ENCODE measurements around the gene MAGI3. TPM values are rescaled to one million over a fixed set of nuclear protein-coding genes. Genes with fewer than 3 reads are reported as not detected.
"Not testable (repeated sequence)": the region's sequence is repeated elsewhere in the genome, so short reads cannot be mapped to it uniquely, and the experiment has no call there.

Gene MAGI3
- total RNA-seq, 1 donor from 2014 or later, result 4.6 TPM

DNA sequence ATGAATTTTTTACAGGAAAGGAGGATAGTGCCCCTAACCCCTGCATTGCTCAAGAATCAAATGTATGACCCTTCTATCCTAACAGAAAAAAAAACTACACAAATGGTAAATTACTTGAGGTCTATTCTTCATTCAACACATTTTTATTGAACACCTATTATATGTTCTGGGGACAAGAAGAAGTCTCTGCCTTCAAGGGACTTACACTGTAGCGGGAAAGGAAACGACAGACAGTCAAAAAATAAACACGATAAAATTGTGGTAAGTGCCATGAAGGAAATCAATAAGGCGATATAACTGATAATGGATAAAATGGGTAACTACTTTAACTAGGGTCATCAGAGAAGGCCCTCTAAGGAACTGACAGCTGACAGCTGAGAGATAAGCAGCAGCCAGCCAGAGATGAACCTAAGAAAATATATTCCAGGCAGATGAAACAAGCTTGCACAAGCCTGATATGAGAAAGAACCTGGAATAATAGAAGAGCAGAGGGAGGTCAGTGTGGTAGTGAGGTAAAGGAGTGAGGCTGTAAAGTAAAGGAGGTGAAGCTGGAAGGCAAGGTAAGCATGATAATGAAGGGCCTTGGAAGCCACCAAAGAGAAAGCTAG is 302.6 kb downstream of the MAGI3 start:
- no peak for ATAC-seq
- intact Hi-C loops (cut with DNase I), result no loop called here
- no peak for DNase-seq (ENCODE audit: missing footprints)

DNA sequence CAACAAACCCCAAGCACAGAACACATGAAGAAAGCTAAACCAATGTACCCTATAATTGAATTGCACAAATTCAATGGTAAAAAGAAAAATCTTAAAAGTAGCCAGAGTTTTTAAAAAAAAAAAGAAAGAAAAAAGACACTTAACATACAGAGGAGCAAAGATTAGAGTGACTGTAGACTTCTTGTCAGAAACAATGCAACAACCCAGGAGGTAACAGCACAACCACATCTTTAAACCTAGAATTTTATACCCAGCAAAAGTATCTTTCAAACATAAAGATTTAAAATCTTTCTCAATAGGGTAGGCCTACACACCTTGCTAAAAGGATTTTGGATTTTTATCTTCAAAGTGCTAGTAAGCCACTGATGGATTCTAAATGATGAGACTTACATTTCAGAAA is 304.6 kb downstream of the MAGI3 start:
- intact Hi-C loops (cut with DNase I), result no loop called here
- ATAC-seq (no peak), DNase-seq (ENCODE audit: missing footprints) (no peak)

GRCh38 chr1:113701429-113701828 is 311.1 kb downstream of the MAGI3 start:
- intact Hi-C loops (cut with DNase I), result no loop called here
- DNase-seq (ENCODE audit: missing footprints), result no peak
- ATAC-seq, result no peak

DNA sequence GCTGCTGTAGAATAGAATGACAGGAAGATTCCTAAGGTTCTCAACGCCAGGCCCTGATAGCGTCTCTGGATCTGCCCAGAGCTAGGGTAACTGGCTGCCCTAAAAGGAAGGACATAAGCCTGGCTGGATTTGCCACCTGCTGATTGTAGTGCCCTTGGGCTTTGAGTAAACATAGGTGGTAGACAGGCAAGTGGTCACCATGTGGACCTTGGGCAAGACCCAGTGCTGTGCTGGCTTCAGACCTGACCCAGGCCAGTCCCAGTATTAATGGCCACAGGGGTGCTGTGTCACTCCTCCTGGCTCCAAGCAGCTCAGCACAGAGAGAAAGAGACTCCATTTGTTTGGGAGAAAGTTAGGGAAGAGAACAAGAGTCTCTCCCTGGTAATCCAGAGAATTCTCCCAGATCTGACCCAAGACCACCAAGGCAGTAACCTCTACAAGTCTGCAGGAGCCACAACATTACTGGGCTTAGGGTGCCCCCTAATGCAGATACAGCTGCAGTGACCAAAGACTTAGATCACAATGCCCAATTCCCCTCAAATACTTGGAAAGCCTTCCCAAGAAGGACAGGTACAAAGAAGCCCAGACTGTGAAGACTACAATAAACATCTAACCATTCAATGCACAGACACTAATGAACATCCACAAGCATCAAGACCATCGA is 324.4 kb downstream of the MAGI3 start:
- DNase-seq (ENCODE audit: missing footprints), result no peak
- intact Hi-C loops (cut with DNase I), result no loop called here
- ATAC-seq, result no peak

- ATAC-seq; intact Hi-C loops (cut with DNase I): not testable (repeated sequence)
These were observed 327.2 kb downstream of the MAGI3 start for GRCh38 chr1:113717506-113717905.

DNA sequence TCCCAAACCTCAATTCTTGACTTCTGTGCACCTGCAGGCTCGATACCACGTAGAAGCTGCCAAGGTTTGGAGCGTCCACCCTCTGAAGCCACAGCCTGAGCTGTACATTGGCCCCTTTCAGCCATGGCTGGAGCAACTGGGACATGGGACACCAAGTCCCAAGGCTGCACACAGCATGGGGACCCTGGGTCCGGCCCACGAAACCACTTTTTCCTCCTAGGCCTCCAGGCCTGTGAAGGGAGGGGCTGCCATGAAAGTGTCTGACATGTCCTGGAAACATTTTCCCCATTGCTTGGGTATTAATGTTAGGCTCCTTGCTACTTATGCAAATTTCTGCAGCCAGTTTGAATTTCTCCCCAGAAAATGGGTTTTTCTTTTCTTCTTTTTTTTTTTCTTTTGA is 328.3 kb downstream of the MAGI3 start:
- DNase-seq (ENCODE audit: missing footprints); intact Hi-C loops (cut with DNase I); ATAC-seq: not testable (repeated sequence)

More at GRCh38 chr1:113717506-113717905, 327.2 kb downstream of the MAGI3 start:
- not testable (repeated sequence) for DNase-seq (ENCODE audit: missing footprints)

DNA sequence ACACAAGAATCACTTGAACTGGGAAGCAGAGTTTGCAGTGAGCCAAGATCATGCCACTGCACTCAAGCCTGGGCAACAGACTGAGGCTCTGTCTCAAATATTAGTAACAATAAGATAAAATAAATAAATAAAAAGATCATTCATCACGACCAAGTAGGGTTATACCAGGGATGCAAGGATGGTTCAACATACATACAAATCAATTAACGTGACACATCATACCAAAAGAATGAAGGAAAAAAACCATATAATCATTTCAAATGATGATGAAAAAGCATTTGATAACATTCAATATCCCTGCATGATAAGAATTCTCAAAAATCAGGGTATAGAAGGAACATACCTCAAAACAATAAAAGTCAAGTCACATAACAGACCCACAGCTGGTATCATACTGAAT is 330.7 kb downstream of the MAGI3 start:
- no peak for ATAC-seq
- intact Hi-C loops (cut with DNase I), result no loop called here
- no peak for DNase-seq (ENCODE audit: missing footprints)

DNA sequence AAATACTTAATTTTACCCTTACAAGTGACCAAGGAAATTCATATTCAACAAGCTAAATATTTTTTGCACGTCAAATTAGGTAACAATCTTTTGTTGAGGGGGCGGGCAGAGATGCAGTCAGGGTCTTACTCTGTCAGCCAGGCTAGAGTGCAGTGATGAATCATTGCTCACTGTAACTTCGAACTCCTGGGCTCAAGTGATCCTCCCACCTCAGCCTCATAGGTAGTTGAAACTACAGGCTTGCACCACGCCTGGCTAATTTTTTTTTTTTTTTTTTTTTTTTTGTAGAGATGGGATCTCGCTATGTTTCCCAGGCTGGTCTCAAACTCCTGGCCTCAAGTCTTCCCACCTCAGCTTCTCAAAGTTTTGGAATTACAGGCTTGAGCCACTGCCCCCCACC is 342.5 kb downstream of the MAGI3 start:
- intact Hi-C loops (cut with DNase I), result no loop called here
- DNase-seq (ENCODE audit: missing footprints), result no peak
- no peak for ATAC-seq

- no peak for ATAC-seq
- DNase-seq (ENCODE audit: missing footprints), result no peak
- intact Hi-C loops (cut with DNase I), result no loop called here
These were observed 344.2 kb downstream of the MAGI3 start for GRCh38 chr1:113734357-113735055.
